GM12865 (cell line): Measurements from ENCODE around the gene NFAT5.
A peak's percentile ranks its signal among the peaks of the same experiment; 100 is the strongest.

ENCODE experiments used
- DNase-seq: peaks from one replicate; pipeline ENCODE4 v3.0.0; 2010; ENCODE audit warnings: low read depth
- H3K4me3 ChIP-seq: 2 replicates; pipeline ENCODE4 v1.5.1; 2011; ENCODE audit warnings: mild to moderate bottlenecking, low read depth, low read length, control low read depth
- TF ChIP-seq, protein P1 (sequence below): IDR thresholded peaks from 2 replicates; pipeline ENCODE4 v1.5.1; 2011; ENCODE audit warnings: low read length, control low read depth, low read depth, inconsistent platforms; ENCODE audit not compliant: insufficient read depth; ENCODE audit errors: missing control alignments

The NFAT5 gene

DNA sequence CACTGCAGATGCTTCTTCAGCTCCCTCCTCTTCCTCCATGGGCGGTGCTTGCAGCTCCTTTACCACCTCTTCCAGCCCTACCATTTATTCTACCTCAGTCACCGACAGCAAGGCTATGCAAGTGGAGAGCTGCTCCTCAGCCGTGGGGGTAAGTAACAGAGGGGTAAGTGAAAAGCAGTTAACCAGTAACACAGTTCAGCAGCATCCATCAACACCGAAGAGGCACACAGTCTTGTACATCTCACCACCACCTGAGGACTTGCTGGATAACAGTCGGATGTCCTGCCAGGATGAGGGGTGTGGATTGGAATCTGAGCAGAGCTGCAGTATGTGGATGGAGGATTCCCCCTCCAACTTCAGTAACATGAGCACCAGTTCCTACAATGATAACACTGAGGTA is 81.3 kb downstream of the NFAT5 start:
- no peak overlapping the region for H3K4me3 ChIP-seq
- no peak for DNase-seq
- TF ChIP-seq, protein P1, sequence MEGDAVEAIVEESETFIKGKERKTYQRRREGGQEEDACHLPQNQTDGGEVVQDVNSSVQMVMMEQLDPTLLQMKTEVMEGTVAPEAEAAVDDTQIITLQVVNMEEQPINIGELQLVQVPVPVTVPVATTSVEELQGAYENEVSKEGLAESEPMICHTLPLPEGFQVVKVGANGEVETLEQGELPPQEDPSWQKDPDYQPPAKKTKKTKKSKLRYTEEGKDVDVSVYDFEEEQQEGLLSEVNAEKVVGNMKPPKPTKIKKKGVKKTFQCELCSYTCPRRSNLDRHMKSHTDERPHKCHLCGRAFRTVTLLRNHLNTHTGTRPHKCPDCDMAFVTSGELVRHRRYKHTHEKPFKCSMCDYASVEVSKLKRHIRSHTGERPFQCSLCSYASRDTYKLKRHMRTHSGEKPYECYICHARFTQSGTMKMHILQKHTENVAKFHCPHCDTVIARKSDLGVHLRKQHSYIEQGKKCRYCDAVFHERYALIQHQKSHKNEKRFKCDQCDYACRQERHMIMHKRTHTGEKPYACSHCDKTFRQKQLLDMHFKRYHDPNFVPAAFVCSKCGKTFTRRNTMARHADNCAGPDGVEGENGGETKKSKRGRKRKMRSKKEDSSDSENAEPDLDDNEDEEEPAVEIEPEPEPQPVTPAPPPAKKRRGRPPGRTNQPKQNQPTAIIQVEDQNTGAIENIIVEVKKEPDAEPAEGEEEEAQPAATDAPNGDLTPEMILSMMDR: no peak

DNA sequence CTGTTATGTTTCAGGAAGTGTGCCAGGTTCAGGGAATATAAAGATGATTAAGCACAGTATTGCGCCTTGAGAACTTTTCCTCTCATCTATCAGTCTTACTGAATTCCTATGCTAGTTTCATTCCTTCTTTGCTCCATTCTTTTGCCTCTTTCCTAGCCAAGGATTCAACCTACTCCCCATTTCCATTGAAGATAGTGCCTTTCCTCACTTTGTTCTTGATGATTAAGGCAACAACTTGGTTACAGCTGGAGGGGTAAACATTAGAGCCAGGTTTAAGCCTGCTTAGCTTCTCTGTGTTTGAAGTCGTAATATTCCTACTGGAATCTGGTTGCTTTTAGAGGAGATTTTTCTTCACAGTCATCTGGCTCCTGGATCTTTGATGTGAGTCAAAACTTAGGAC is 85.5 kb downstream of the NFAT5 start:
- no peak overlapping the region for H3K4me3 ChIP-seq
- DNase-seq: no peak
- TF ChIP-seq, protein P1: no peak

DNA sequence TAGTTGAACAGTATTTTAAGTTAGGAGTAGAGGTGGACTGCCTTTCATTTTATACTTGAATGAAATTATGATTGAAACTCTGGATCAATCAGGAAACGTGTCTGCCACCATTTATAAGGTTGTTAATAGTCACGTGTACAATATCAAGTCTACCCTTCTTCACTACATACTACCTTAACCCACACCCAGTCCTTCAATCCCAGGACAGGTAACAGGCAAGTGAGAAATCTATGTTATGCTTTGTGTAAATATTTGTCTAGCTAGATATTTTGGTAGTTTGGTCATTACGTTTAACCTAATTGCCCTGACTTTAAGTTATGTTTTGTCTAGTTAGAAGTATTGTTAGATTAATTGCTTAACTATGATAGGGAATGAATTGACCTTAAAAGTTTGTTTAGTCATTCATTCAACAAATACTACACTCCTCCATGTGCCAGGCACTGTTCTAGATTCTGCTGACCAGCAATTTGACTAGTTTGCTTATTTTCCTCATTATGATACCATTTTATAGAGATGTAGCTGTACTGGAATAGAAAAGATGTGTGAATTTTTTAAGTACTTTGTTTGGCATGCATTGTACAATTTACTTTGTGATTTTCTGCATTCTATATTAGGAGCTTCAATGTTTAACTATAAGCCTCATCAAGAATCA is 88.6 kb downstream of the NFAT5 start:
- no peak overlapping the region for H3K4me3 ChIP-seq
- TF ChIP-seq, protein P1: no peak
- no peak for DNase-seq

DNA sequence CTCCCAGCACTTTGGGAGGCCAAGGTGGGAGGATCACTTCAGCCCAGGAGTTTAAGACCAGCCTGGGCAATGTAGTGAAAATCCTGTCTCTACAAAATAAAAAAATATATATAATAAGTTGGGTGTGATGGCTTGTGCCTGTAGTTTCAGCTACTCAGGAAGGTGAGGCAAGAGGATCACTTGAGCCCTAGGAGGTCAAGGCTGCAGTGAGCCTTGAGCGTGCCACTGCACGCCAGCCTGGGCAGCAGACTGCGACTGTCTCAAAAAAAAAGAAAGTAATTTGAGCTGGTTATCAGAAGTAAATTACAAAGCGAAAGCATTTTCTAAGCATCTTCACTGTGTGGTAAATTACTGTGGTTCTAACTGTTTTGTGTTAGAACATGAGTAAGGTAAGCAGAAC is 94.4 kb downstream of the NFAT5 start:
- TF ChIP-seq, protein P1: no peak
- H3K4me3 ChIP-seq: no peak overlapping the region
- peak; percentile 2 for DNase-seq

DNA sequence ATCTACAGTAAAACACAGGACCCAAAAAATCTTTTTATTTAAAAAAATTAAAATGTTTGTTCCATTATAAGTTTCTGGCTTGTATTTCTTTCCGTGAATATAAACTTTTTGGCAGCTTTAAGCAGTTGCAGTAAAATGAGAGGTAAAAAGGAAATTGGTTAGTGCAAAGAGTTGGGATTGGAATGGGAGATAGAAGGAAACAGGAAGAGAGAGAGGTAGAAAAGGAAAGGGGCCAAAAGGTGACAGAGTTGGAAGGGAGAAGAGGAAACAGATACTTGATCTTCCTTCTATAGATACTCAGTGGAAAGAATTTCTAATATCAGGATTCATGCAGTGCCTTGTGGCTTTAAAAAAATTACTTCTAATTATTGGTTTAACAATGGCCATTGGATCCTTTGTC is 97.1 kb downstream of the NFAT5 start:
- TF ChIP-seq, protein P1: no peak
- H3K4me3 ChIP-seq: no peak overlapping the region
- DNase-seq: no peak

DNA sequence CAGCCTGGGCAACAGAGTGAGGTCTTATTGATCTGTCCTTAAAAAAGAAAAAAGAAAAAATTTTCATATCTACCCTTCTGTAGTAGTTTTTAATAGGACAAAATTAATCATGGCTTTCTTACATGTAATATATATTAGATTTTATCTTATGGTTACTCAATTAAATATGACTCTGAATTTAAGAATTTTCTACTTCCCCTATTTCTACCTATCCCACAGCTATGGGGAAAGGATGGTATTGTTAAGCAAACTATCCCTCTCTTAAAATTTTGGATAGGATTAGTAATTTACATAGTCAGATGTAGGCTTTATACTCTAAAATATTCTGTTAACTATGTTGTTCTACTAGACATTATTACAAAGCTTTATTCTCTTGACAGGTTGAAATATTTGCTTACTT is 98.1 kb downstream of the NFAT5 start:
- DNase-seq: no peak
- no peak overlapping the region for H3K4me3 ChIP-seq
- TF ChIP-seq, protein P1: no peak

DNA sequence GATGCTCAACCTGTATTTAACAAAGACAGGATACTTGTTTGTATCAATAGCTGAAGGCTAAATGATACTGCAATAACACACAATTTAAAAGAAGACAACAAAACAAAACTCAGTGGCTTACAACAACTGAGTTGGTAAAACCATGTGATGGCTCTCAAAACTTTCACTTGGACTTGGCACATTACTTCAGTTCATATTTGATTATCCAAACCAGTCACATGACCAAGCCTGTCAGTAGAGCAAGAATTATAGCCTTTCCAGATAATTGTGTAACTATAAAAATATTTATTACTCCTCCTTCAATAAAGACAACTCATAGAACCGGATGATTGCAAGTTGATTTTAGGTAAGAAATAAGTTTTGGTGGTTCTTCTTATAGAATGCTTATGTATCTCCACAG is 103.8 kb downstream of the NFAT5 start:
- TF ChIP-seq, protein P1: no peak
- DNase-seq: no peak
- H3K4me3 ChIP-seq: no peak overlapping the region
